IPS DF 4.7 (cell line): Measurements from ENCODE around the gene RGS7BP.

Source experiments
- DNase-seq: peaks from one replicate; pipeline ENCODE4 v3.0.0-alpha.2; 2013; ENCODE audit warnings: low spot score; ENCODE audit errors: extremely low read depth

Gene RGS7BP

DNA sequence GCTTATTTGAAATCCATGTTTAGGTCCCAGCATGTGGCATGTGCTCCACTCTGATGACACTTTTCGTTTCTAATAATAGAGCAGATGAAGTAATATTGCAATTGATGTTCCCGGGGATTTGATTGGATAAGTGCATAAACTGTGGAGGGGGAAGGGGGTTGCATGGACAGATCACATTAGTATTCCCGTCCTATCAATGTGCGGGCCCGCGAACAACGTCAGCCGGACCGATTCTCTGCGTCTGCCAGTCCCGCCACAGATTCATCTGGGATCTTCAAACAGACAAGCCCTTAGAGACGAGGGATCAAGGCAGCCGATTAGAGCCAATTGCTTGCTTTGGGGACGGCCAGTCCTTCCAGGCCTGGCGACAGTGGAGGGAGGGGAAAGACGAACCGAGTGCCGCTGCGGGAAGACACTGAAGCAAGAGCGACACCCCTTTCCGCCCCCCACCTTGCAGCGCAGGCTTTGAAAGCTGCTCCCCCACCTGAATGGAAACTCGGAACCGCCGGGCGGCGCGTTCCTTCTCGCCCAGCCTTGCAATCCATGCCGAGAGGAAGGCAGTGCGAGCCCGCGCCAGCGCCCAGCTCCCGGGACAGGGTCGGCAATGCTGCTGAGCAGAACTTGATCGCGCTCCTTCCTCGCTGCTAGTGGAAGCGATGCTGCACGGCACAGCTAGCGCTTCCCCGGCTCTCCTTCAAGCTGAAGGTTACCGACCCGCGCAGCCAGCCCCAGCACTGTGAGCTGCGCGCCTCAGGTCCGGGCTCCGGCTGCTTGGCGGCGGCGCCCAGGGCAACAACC is at the start of gene RGS7BP:
RGS7BP (plus strand) TSS at position 247 of the 798 bp plus-strand sequence. CDS start 610 bp downstream, outside the sequence.
- DNase-seq: no peak

DNA sequence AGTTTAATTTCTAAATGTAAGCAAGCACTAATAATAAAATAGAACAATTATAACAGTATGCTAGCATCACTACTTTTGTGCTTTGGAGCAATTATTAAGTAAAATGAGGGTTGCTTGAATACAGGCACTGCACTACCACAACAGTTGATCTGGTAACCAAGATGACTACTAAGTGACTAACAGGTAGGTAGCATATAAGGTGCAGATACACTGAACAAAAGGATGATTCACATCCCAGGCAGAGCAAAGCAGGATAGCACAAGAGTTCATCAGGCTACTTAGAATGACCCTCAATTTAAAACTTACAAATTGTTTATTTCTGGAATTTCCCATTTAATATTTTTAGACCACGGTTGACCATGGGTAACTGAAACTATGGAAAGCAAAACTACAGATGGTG is 48.0 kb upstream of the RGS7BP start:
- DNase-seq: no peak

DNA sequence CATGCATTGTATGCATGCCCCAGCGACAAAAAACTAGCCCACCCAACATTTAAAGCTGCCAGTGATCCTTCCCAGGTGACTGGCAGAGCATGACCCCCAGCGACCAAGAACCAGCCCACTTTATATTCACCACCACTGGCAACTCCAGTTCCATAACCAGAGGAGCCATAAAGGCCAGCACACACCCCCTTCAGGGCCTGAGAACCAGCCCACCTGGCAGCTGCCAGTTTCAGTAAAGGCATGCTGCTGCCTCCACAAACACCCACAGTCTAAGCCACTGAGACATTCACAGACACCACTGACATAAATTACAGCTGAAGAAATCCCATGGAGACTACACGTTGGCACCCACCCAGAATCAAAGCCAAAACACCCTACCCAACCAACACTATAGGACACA is 46.9 kb upstream of the RGS7BP start:
- no peak for DNase-seq

DNA sequence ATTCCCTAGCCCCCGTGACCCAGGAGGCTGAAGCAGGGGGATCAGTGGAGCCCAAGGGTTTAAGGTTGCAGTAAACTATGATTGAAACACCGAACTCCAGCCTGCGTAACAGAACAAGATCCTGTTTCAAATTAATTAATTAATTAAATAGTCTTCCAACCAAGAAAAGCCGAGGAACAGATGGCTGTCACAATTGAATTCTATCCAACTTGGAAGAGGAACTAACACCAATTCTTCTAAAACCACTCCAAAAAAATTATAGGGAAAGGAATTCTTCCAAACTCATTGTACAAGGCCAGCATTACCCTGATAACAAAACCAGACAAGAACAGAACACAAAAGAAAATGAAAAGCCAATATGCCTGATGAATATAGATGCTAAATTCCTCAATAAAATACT is 43.4 kb upstream of the RGS7BP start:
- DNase-seq: no peak

DNA sequence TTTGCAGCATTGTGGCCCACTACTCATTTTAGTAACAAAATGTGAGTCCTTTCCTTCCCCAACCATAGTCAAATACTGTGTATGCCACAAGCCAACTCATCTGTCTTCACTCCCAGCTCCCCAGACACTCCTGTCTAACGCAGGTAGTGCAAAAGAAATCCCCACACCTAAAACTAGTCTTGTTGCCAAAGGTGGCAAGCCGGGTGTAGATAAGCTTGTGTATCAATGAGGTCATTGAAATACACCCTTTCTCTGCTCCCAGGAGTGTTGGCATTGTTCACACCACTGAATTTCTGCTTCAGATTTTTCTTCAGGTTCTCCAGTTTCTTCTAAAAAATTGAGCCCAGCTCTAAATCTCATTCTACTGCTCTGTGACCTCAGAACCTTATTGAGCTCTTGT is 19.7 kb upstream of the RGS7BP start:
- no peak for DNase-seq

DNA sequence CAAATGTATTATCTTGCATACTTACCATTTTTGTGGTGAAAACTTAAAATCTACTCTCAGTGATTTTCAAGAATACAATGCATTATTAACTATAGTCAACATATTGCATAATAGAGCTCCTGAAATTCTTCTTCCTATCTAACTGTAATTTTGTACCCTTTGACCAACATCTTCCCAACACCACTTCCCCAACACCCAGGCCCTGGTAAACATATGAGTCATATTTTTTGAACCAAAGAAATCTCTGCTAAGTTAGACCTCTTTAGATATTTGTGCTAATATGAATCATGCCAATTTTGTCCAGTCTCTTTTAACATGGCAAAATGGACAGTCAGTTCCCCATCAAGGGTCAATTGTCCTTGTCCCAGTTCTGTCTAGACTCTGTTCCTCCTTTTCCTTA is 18.5 kb upstream of the RGS7BP start:
- DNase-seq: no peak

DNA sequence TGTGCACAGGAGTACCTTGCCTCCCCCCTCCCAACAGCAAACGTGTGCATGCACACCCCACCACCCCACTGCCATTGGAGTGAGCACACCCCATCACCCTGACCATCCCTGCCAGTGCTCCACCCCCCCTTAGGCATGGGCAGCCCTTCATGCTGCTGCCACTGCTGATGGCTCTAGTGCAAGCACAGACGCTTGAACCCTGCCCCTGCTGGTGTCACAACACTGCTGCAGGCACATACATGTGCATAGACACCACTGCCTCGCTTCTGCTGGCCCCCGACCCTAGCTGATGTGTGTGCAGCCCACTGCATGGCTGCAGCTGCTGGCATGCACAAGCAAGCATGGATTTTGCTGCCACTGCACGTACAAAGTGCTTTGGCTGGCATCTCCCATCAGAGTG is 16.0 kb upstream of the RGS7BP start:
- no peak for DNase-seq

DNA sequence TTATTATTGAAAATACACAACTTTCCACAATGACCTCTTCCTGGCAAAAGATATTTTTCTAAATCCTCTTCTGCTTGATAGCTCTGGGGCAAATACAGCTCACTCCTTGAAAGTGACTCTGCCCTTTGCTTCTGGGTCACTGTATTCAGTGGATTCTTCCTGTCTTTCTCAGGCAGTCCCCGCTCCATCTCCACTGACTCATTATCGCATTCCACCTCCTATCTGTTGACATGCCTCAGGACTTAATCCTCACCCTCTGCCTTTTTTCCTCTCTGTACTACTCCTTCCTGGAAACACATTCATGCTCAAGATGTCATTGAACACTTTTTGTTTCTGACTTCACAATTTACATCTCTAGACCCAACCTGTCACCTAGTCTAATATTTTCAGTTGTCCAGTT is 8.4 kb upstream of the RGS7BP start:
- no peak for DNase-seq

DNA sequence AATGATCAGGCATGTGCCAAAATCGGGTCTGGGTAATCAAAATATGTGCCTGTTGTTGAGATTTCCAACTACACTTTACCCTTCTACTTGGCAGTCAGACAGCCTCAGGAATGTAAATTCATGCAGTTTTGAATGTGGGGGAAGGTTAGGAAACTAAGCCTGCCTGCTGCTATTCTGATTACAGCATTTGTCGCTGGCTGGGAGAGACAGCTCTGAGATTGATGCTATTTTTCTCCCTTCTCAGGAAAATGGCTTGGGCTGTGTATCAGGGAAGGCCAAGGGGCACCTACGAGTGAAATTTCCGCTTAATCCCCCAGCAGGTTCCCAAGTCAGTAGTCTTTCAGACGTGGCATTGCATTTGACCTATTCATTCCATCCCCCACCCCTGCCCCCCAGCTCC is 3.6 kb upstream of the RGS7BP start:
- DNase-seq: no peak

DNA sequence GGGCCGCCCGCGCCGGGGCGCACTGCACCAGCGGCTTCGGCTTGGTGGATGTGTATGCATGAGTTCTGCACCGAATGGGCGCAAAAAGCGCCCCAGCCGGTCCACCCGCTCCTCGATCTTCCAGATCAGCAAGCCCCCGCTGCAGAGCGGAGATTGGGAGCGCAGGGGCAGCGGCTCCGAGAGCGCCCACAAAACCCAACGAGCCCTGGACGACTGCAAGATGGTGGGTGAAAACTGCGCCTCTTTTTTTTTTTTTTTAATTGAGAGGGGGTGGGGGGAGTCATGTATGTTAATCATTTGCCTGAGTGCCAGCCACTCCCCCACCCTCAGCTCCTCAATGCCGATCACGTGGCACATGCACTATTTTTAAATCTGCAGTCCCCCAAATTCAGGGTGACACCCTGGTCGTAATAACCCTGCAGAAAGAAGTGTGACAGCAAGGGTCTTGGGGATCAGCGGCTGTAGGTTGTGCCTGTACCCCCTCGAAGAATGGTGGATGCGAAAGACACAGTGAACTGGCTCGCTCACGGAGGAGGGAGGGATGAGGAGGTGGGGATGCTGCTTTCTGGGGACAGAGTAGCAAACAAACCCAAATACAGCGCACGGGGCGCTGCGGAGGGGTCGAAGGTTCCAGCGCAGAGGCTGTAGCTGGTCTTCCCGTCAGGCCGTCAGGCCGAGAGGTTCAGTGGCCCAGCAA is 900 bp downstream of the RGS7BP start:
- DNase-seq: no peak

DNA sequence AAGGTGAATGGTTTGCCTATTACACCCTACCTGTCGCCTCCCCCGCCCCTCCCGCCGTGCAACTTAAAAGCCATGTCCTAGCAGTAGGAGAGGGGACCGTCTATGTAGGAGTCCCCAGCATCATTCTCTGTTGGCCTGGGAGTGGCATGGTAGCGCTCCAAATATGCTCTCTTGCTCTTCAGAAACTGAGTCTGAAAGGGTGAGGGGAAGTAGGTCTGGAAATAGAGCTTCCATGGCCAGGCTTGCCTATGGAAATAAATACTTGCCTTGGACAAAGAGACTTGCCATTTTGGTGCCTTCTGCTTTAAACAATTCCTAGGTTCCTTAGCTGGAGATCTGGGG is 1.4 kb downstream of the RGS7BP start:
- no peak for DNase-seq

DNA sequence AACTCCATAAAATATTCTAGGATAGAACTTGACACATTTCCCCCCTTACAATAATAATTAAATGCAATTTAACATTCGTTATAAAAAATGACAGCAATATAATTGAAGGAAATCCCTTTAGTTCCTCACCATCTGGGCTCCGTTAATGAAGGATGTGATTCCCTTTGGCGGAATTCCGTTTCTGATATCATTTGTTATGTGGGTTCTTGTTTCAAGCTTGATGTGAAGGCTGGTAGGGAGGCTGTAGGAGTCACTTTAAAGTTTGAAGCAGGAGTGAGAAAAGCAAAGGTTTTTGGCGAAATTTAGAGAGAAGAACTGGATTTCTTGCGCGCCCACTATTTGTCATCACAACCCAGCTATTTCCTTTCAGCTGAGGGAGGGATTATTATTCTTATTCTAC is 4.0 kb downstream of the RGS7BP start:
- no peak for DNase-seq

DNA sequence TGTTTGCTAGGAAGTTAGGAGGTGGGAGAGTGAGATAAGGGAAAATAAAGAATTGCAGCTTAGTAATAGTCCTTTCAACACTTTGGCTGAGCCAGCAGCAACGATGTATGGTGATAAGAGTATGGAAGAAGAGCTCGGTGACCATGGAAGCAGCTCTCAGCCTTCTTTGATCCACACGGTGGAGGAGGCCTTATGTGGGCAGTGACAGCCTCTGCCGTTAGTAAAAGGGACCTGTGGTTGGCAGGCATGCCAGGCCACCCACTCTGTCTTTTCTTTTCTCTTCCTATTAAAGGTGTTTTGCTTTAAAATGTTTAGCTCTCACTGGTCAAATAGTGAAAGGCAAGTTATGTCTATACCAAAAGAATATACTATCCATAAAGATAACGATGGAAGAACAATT is 7.7 kb downstream of the RGS7BP start:
- no peak for DNase-seq

DNA sequence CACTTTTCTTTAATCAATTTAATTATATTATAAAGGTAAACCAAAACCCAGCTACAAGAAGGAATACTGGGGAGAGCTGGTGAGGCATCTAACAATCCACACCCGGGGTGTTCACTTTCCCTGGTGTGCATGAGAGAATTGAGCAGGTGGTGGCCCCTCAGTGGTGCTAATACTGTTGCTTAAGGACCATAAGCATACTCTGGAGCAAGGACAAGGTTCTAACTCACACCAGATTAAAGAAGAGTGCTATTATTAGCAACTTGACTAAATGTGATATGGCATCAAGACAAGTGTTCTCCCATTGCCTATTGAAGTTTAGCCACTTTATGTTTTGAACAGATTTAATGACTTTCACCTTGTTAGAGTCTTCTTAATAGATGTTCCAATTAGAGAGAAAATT is 8.8 kb downstream of the RGS7BP start:
- DNase-seq: no peak

DNA sequence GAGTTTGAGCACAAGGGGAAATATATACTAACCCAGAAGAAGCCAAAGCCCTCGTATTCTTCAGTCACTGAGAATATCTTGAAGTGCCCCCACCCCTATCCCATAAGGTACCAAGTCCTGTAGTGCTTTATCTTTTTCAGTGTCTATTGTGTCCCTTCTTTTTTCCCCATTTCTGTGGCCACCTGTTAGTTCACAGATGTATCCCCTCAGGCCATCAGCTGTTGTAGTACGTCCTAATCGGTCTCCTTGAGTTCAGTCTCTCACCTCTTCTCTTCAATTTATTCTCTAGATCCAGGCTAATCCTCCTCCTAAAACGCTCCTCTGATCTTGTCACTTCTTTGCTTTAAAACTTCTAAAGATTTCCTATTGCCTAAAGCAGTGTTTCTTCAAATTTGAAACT is 10.4 kb downstream of the RGS7BP start:
- DNase-seq: no peak

DNA sequence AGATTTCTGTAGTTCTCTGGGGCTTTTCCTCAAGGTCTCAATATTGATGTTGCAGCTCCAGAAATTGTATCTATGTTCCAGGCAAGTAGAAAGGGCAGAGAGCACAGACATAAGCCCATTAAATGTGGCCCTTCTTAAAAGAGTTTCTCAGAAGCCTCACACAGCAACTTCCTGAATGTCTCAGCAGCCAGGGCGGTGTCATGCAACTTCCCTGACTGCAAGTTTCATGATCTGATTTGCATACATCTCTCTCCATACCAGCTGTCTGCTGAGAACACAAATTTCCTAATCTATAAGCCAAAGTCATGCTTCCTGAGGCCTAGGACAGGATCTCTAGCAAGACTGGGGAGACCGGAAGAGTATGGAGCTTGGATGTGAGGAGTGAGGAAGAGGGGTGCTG is 13.0 kb downstream of the RGS7BP start:
- no peak for DNase-seq

DNA sequence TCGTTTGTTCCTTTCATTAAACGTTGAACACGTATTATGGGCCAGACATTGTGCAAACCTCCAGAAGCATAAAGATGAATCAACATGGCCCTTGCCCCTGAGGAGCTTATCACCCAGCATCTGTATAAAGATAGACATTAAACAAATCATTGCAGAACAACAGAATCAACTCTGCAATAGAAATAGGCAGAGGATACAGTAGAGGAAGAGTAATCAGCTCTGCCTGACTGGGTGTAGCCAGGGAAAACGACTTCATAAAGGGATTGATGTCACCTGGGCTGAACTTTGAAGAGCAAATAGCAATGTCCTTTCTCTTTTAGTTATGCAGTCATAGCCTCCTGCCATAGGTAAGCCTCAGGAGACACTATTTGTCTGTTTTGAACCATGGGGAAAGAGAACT is 13.4 kb downstream of the RGS7BP start:
- no peak for DNase-seq

DNA sequence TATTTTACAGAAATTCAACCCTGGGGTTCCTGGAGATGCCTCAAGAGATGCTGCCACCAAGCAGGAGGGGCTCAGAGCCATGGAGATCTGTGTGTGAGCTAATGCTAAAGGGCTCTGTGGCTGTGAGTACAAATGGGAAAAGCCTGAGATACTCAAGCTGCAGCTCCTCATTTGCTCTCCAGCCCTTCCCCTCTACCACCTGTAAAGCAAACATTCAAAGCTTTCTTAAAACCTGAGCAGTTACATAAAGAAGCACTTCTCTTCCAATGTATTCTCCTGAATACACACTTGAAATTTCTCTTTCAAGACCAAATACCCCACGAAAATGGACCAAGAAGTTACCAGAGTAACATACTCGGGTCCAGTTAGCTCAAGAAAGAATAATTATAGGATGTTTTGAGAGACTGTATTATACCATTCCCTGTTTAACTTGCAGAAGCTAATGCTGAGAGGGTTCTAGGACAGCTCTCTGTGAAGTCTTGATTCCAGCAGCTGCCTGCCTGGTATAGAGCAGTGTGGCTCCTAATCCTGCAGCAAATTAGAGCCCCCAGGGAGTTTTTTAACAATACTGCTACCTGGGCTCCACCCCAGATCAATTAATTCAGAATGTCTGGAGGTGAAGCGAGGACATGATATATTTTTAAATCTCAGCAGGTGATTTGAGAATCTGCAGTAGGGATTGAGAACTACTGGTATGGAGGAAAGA is 21.1 kb downstream of the RGS7BP start:
- DNase-seq: no peak

DNA sequence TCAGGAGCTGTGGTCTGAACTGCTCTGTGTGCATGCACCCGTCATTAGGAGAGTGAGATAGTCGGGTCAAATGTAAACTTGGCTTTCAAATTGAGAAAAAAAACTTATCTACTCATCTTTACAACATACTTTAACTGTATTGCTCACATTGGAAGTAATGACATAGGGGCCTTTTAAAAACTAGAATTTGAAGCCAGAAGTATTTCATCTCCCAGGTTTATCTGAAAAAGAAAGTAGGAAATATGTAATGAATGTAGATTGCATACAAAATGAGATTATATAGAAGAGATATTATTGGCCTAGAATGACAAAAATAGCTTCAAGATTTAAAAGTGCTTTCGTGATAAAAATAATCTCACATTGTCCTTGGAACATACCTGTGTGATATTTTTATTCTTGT is 24.3 kb downstream of the RGS7BP start:
- DNase-seq: no peak

DNA sequence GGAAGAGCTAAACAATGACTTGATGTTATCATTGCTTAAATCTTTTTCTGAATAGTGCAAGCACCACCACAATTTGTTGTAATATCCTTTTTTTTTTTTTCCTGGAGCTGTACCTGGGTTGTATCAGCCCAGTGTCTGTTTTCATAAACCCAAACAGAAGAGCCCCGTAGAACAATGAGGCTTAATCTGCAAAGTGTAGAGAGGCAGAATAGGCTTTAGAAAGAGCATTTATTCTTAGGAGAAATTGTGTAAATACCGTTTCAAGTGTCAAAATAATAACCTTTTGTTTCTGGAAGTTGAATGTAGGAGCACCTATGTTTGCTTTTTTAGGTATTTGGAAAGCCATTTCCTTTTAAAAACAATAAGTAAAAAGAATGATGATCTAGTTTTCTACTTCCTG is 26.4 kb downstream of the RGS7BP start:
- no peak for DNase-seq

DNA sequence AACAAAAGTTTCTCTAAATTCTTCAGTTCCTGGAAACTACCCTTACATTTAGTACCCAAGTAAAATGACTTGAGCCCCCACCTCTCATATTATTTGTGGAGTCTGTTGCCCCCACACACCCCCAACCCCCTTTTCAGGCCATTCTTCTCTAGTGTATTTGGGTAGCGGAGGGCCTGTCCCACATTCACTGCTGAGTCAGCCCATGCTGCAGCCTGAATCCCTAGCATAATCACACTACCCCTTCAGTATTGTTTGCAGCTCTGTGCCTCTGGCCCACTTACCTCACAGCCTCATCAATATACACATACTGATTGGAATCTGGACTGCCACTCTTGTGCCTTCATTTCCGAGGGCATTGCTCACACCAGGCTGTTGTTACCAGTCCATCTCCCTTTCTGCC is 26.8 kb downstream of the RGS7BP start:
- DNase-seq: no peak

DNA sequence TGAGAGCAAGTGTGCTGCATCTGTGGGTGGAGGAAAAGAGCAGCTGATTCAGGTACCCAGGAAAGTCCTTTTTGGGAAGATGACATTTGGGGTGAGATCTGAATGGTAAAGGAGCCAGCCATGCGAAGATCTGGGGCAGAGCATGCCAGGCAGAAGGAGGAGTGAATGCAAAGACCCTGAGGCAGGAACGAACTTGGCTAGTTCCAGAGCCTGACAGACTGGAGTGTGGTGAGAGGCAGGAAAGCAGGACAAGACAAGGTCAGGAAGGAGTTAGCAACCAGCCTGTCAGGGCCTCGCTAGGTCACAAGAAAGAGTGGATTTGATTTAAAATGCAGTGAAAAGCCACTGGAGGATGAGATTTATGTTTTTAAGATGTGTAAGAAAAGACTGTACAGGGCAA is 28.2 kb downstream of the RGS7BP start:
- no peak for DNase-seq

DNA sequence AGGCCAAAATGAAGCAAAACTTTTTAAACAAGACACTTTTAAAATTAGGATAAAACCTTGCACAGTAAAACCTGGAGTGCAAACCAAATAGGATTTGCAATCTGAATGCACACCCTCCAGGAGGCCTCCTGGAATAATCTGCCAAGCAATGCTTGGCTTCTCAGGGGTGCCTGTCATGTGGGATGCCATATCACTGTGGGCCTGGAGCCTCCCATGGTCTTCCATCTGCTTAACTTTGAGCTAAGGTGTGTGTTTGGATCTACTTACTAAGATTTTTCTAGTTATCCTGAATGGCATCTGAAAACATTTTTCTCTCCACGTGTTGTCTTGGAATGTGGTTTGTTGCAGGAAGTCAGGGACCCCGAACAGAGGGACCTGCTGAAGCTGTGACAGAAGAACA is 52.1 kb downstream of the RGS7BP start:
- DNase-seq: no peak
